Stimulated activated naive CD8-positive, alpha-beta T cell treated with anti-CD3 and anti-CD28 coated beads, Interleukin-15, Interleukin-2, amounts not matched to agents 100 ng/mL and 50 ng/mL, for 24 hours (primary cell): ENCODE results near the gene BANF2.
"Not testable (repeated sequence)": the region's sequence is repeated elsewhere in the genome, so short reads cannot be mapped to it uniquely, and the experiment has no call there.

Experiments used
- H3K27ac Mint-ChIP-seq: one replicate; pipeline ENCODE4 v1.8.0; 2021; ENCODE audit warnings: mild to moderate bottlenecking, mixed read lengths
- H3K27me3 Mint-ChIP-seq: one replicate; pipeline ENCODE4 v1.8.0; 2021; ENCODE audit warnings: mixed read lengths
- H3K36me3 Mint-ChIP-seq: one replicate; pipeline ENCODE4 v1.8.0; 2021; ENCODE audit warnings: low read depth, mixed read lengths
- H3K4me1 Mint-ChIP-seq: one replicate; pipeline ENCODE4 v1.8.0; 2021; ENCODE audit warnings: low read depth, mixed read lengths
- H3K4me3 Mint-ChIP-seq: one replicate; pipeline ENCODE4 v1.8.0; 2021; ENCODE audit warnings: mild to moderate bottlenecking, mixed read lengths
- H3K9me3 Mint-ChIP-seq: one replicate; pipeline ENCODE4 v1.8.0; 2021; ENCODE audit warnings: mixed read lengths

Gene BANF2

GRCh38 chr20:17699931-17700351, at the start of gene BANF2:
Gene BANF2 (plus strand): TSS chr20:17699966. CDS start chr20:17725026, 25,060 bp downstream.
- Mint-ChIP-seq H3K4me1 (no peaks in the 10 kb centered on the region), H3K27me3 (no peaks in the 10 kb centered on the region), H3K36me3 (no peaks in the 10 kb centered on the region), H3K27ac (no peak within 1 kb of the TSS), H3K4me3 (no peak within 1 kb of the TSS), H3K9me3 (peaks cover 4% of the 10 kb centered on the region)

GRCh38 chr20:17650301-17651128, 49.3 kb upstream of the BANF2 start:
- Mint-ChIP-seq H3K9me3 (no peaks in the 10 kb centered on the region), H3K4me1 (peaks cover 30% of the 10 kb centered on the region), H3K4me3 (no peak overlapping the region), H3K36me3 (peaks cover 5% of the 10 kb centered on the region), H3K27ac (no peak overlapping the region), H3K27me3 (no peaks in the 10 kb centered on the region)

DNA sequence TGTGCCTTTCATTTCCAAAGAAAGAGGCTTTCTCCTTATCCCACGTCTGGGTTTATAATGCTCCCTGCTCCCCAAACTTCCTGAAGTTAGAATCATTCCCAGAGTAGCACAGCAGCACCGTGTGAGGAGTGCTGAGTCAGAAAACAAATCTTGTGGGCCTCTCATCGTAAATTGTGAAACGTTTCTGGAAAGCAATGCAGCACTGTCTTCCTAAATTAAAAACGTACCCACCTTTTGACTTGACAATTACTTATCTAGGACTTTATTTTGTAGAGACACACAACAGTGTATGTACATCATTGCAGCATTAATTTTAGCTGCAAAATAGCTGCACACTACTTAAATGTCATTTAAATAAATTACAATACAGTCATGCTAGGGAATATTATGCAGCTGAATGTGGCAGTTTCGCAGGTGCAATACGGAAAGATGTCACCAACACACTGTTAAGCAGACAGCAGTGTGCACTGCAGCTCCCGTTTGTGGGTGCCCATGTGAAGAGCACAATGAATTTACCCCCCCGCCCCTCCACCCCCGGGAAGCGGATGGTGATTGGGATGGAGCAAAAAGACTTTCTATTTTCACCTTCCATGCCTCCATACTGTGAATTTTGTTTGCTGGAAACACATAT, 48.5 kb upstream of the BANF2 start:
- H3K9me3 Mint-ChIP-seq = no peaks in the 10 kb centered on the region
- peaks cover 7% of the 10 kb centered on the region for H3K36me3 Mint-ChIP-seq
- peaks cover 34% of the 10 kb centered on the region for H3K4me1 Mint-ChIP-seq
- no peak overlapping the region for H3K4me3 Mint-ChIP-seq
- peak overlapping the region; percentile 40 for H3K27ac Mint-ChIP-seq
- H3K27me3 Mint-ChIP-seq = no peaks in the 10 kb centered on the region

- no peaks in the 10 kb centered on the region for H3K27me3 Mint-ChIP-seq
- no peak overlapping the region for H3K4me3 Mint-ChIP-seq
- H3K4me1 Mint-ChIP-seq = peaks cover 40% of the 10 kb centered on the region
- H3K9me3 Mint-ChIP-seq = no peaks in the 10 kb centered on the region
- H3K27ac Mint-ChIP-seq = no peak overlapping the region
- peaks cover 13% of the 10 kb centered on the region for H3K36me3 Mint-ChIP-seq
Measured at GRCh38 chr20:17651760-17652388, 47.9 kb upstream of the BANF2 start.

GRCh38 chr20:17652411-17652810, 47.4 kb upstream of the BANF2 start:
- Mint-ChIP-seq H3K27ac (no peak overlapping the region), H3K27me3 (no peaks in the 10 kb centered on the region), H3K36me3 (peaks cover 19% of the 10 kb centered on the region), H3K4me1 (peaks cover 42% of the 10 kb centered on the region), H3K9me3 (no peaks in the 10 kb centered on the region), H3K4me3 (no peak overlapping the region)

- H3K27me3 Mint-ChIP-seq = no peaks in the 10 kb centered on the region
- H3K4me1 Mint-ChIP-seq = peaks cover 36% of the 10 kb centered on the region
- H3K9me3 Mint-ChIP-seq = no peaks in the 10 kb centered on the region
- peaks cover 34% of the 10 kb centered on the region for H3K36me3 Mint-ChIP-seq
- H3K27ac Mint-ChIP-seq = no peak overlapping the region
- H3K4me3 Mint-ChIP-seq = no peak overlapping the region
Measured at GRCh38 chr20:17653835-17654648, 45.7 kb upstream of the BANF2 start.

- H3K4me3 Mint-ChIP-seq = no peak overlapping the region
- H3K4me1 Mint-ChIP-seq = peaks cover 30% of the 10 kb centered on the region
- peaks cover 38% of the 10 kb centered on the region for H3K36me3 Mint-ChIP-seq
- no peak overlapping the region for H3K27ac Mint-ChIP-seq
- H3K27me3 Mint-ChIP-seq = no peaks in the 10 kb centered on the region
- no peaks in the 10 kb centered on the region for H3K9me3 Mint-ChIP-seq
Measured at GRCh38 chr20:17654649-17655285, 45.0 kb upstream of the BANF2 start.

DNA sequence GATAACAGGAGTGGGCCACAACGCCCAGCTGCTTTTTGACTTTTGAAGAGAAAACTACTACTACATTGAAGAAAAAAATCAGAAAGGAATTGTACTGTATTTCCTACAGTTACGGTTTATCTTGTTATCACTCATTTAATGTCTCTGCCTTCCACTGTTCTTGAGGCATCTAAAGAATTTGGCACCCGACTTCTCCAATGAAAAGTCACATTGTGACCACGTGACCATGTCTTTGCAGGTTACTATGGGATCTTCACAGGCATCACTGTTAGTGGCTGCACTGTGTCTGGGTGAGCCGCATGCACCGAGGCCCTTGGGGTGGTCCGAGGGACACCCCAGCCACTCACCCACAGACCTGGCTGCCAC, 44.5 kb upstream of the BANF2 start:
- no peaks in the 10 kb centered on the region for H3K9me3 Mint-ChIP-seq
- H3K4me3 Mint-ChIP-seq = no peak overlapping the region
- H3K36me3 Mint-ChIP-seq = peaks cover 43% of the 10 kb centered on the region
- H3K27me3 Mint-ChIP-seq = no peaks in the 10 kb centered on the region
- peaks cover 27% of the 10 kb centered on the region for H3K4me1 Mint-ChIP-seq
- H3K27ac Mint-ChIP-seq = no peak overlapping the region

DNA sequence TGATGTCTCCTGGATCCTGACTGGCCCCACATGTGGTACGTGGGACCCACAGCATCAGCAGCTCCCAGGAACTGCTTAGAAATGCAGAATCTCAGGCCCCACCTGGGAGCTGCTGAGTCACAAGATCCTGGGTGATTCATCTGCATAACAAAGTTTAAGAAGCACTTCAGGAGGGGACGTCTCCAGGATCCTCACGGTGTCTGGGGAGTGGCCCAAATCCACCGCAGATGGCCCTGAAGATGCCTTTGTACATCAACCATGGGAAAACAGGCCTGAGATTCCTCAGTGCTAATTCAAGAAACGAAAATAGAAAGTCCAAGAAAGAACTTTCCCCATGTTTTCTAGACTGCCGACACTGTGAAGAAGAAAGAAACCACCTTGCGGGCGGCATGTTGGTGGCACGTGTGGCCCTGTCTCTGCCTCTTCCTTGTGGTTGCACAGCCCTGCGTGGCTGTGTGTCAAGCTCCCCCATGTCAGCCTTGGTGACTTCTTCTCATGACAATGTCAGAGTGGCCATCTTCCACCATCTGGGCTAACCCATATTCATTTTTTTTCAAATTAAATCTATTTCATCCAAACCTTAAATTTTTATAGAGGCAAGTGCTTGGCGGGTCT, 43.8 kb upstream of the BANF2 start:
- H3K9me3 Mint-ChIP-seq = no peaks in the 10 kb centered on the region
- no peak overlapping the region for H3K27ac Mint-ChIP-seq
- peaks cover 49% of the 10 kb centered on the region for H3K36me3 Mint-ChIP-seq
- no peaks in the 10 kb centered on the region for H3K27me3 Mint-ChIP-seq
- H3K4me1 Mint-ChIP-seq = peaks cover 29% of the 10 kb centered on the region
- H3K4me3 Mint-ChIP-seq = peak overlapping the region; percentile 0

- peaks cover 49% of the 10 kb centered on the region for H3K36me3 Mint-ChIP-seq
- no peak overlapping the region for H3K27ac Mint-ChIP-seq
- H3K4me1 Mint-ChIP-seq = peaks cover 38% of the 10 kb centered on the region
- no peak overlapping the region for H3K4me3 Mint-ChIP-seq
- no peaks in the 10 kb centered on the region for H3K27me3 Mint-ChIP-seq
- no peaks in the 10 kb centered on the region for H3K9me3 Mint-ChIP-seq
Measured at GRCh38 chr20:17657079-17657825, 42.5 kb upstream of the BANF2 start.

DNA sequence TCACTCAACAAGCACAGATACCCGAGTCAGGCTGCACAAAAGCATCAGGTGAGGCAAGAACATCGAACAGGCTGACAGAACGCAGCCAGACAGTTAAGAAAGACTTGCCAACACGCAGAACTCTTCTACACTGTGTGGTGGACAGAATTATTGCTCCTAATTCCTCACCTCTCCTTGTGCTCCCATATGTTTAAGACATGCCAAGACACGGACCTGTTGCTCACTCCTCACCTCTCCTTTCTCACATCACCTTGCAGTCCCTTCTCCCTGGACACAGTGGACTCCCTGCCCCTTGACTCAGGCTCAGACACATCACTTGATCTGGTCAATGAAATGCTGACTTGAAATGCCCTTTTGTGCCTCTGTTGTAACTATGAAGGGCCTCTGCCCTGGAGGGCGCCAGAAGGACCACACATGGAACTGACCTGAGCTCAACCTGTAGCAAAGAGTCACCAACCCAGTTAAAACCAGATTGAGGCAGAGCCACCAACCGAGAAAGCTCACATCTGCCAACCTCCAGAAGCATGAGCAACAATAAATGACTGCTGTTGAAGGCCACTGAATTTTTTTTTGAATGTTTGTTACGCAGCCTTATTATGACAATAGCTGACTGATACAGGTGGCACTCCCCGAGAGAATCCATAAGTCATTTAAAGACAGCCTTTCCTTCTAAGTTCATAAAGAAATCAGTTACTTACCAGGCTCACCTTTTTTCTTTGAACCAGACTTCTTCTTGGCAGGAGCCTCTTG, 41.7 kb upstream of the BANF2 start:
- no peak overlapping the region for H3K4me3 Mint-ChIP-seq
- peaks cover 46% of the 10 kb centered on the region for H3K4me1 Mint-ChIP-seq
- peaks cover 49% of the 10 kb centered on the region for H3K36me3 Mint-ChIP-seq
- H3K27ac Mint-ChIP-seq = no peak overlapping the region
- no peaks in the 10 kb centered on the region for H3K27me3 Mint-ChIP-seq
- H3K9me3 Mint-ChIP-seq = no peaks in the 10 kb centered on the region

GRCh38 chr20:17658648-17658993, 41.1 kb upstream of the BANF2 start:
- peaks cover 52% of the 10 kb centered on the region for H3K4me1 Mint-ChIP-seq
- H3K36me3 Mint-ChIP-seq = peaks cover 49% of the 10 kb centered on the region
- H3K27me3 Mint-ChIP-seq = no peaks in the 10 kb centered on the region
- no peak overlapping the region for H3K27ac Mint-ChIP-seq
- H3K4me3 Mint-ChIP-seq = no peak overlapping the region
- H3K9me3 Mint-ChIP-seq = no peaks in the 10 kb centered on the region

- not testable (repeated sequence) for H3K27ac Mint-ChIP-seq
- H3K36me3 Mint-ChIP-seq = peaks cover 45% of the 10 kb centered on the region
Measured at GRCh38 chr20:17659344-17659743, 40.4 kb upstream of the BANF2 start.

More at GRCh38 chr20:17659344-17659743, 40.4 kb upstream of the BANF2 start:
- peaks cover 59% of the 10 kb centered on the region for H3K4me1 Mint-ChIP-seq
- H3K9me3 Mint-ChIP-seq, H3K27me3 Mint-ChIP-seq, H3K4me3 Mint-ChIP-seq: not testable (repeated sequence)
